ENCODE results near the gene KIF5A. TPM values are rescaled to one million over a fixed set of nuclear protein-coding genes. Genes with fewer than 3 reads are reported as not detected.

The KIF5A gene
- total and polyA plus RNA-seq, 2 of the 4 experiments (the other 2 are of a cell fraction), result 0.15 to 0.18 TPM

- Histone ChIP-seq H3K23ac (ENCODE audit: low read depth, low read length) (no peak overlapping the region), H3K4me3 (ENCODE audit: insufficient read depth, low read depth, low read length) (no peak overlapping the region), H3K9me3 (ENCODE audit: control insufficient read depth, insufficient read depth, low read length) (no peaks in the 10 kb centered on the region), H4K91ac (ENCODE audit: insufficient read depth, low read depth, low read length) (no peak overlapping the region), H2BK20ac (ENCODE audit: low read depth, low read length) (no peak overlapping the region), H2BK5ac (ENCODE audit: low read depth, low read length, poor library complexity, severe bottlenecking) (no peak overlapping the region), H3K4me2 (ENCODE audit: low read depth, low read length) (no peak overlapping the region), H2BK15ac (ENCODE audit: low read depth, low read length) (no peak overlapping the region), H3K27ac (ENCODE audit: insufficient read depth, low read length) (no peak overlapping the region), H3K4ac (ENCODE audit: low read depth, low read length) (no peak overlapping the region), H2AK5ac (ENCODE audit: low read depth, low read length) (no peak overlapping the region), H3K27me3 (ENCODE audit: control insufficient read depth, insufficient read depth, low read length) (no peaks in the 10 kb centered on the region), H3K9ac (ENCODE audit: low read depth, low read length) (no peak overlapping the region), H3K56ac (ENCODE audit: extremely low read depth, insufficient read depth, low read length) (no peak overlapping the region), H3K18ac (ENCODE audit: low read depth, low read length) (no peak overlapping the region), H4K8ac (ENCODE audit: low read depth in 2 of 2, low read length in 2 of 2) (no peak overlapping the region; a peak in 1 of 4 replicates), H4K5ac (ENCODE audit: low read depth, low read length) (no peak overlapping the region), H3K14ac (replicated peaks; ENCODE audit: low read depth, low read length) (no peak overlapping the region), H3K9me1 (ENCODE audit: insufficient read depth, low read length) (peaks cover 3% of the 10 kb centered on the region; the same call in 1 of the 2 replicates), H2AK9ac (replicated peaks; ENCODE audit: low read depth, low read length, poor library complexity) (no peak overlapping the region), H4K20me1 (ENCODE audit: insufficient read depth, low read length) (peaks cover 93% of the 10 kb centered on the region), H3K79me1 (ENCODE audit: low read depth in 1 of 2, low read length in 2 of 2) (peaks cover 22 to 79% of the 10 kb centered on the region in 2 experiments), H2BK120ac (ENCODE audit: low read depth, low read length) (no peak overlapping the region), H3K4me1 (ENCODE audit: control insufficient read depth, insufficient read depth, low read length) (no peaks in the 10 kb centered on the region; the same call in 1 of the 2 replicates), H2AFZ (replicated peaks; ENCODE audit: low read length, poor library complexity) (no peak overlapping the region), H3K36me3 (ENCODE audit: control insufficient read depth, insufficient read depth, low read length) (peaks cover 77% of the 10 kb centered on the region)
- POLR2A ChIA-PET (ENCODE audit: unreplicated experiment), result no interaction called here
- dilution Hi-C loops (cut with HindIII; ENCODE audit: low sequenced_read_pairs, unreplicated experiment), result no loop called here
- BruUV-seq (replicated peaks), result no TSS peak
- no peak for ATAC-seq (ENCODE audit: low read depth)
- TF ChIP-seq MXI1 (IDR thresholded peaks at IDR 0.05; ENCODE audit: borderline replicate concordance, low read depth, low read length) (no peak), MAZ (IDR thresholded peaks at IDR 0.05; ENCODE audit: borderline replicate concordance, low read depth, low read length) (no peak), BHLHE40 (IDR thresholded peaks at IDR 0.05; ENCODE audit: low read depth, low read length) (no peak), ELK1 (IDR thresholded peaks at IDR 0.05; ENCODE audit: borderline replicate concordance, low read depth, low read length) (no peak), NFE2L2 (IDR thresholded peaks at IDR 0.05; ENCODE audit: low read depth, low read length) (no peak), CTCF (conservative IDR thresholded peaks at IDR 0.05; ENCODE audit: low read depth, low read length) (no peak), CEBPB (IDR thresholded peaks at IDR 0.05; ENCODE audit: low read depth, low read length) (no peak), RCOR1 (IDR thresholded peaks at IDR 0.05; ENCODE audit: insufficient replicate concordance, low read length) (no peak), POLR2A (IDR thresholded peaks at IDR 0.05; ENCODE audit: low read depth, low read length) (no peak), SMC3 (IDR thresholded peaks at IDR 0.05; ENCODE audit: low read depth, low read length) (no peak), MAFK (IDR thresholded peaks at IDR 0.05; ENCODE audit: low read depth, low read length) (no peak), RAD21 (IDR thresholded peaks at IDR 0.05; ENCODE audit: low read length) (no peak), RFX5 (IDR thresholded peaks at IDR 0.05; ENCODE audit: low read depth, low read length) (no peak)
- in situ Hi-C loops (cut with MboI; ENCODE audit: low sequenced_read_pairs), result no loop called here
- no peak for DNase-seq
- 81% methylated on average over 3 of the region's 9 CpGs; no CpG with 5 or more reads in 1 of the 2 experiments for WGBS, 2 experiments (ENCODE audit: extremely low coverage in 2 of 2, insufficient read length in 1 of 2)
- CTCF ChIA-PET, result interaction anchor here (0.5 kb wide), 1 partner anchor 118 kb away, joined by 3 read pairs; the partner anchor contains the start of gene B4GALNT1
- intact Hi-C loops (cut with micrococcal nuclease), result no loop called here
Observed at GRCh38 chr12:57514720-57515407, 35.0 kb upstream of the KIF5A start.
